ENCODE results near the gene HOXA5.

Gene HOXA5

DNA sequence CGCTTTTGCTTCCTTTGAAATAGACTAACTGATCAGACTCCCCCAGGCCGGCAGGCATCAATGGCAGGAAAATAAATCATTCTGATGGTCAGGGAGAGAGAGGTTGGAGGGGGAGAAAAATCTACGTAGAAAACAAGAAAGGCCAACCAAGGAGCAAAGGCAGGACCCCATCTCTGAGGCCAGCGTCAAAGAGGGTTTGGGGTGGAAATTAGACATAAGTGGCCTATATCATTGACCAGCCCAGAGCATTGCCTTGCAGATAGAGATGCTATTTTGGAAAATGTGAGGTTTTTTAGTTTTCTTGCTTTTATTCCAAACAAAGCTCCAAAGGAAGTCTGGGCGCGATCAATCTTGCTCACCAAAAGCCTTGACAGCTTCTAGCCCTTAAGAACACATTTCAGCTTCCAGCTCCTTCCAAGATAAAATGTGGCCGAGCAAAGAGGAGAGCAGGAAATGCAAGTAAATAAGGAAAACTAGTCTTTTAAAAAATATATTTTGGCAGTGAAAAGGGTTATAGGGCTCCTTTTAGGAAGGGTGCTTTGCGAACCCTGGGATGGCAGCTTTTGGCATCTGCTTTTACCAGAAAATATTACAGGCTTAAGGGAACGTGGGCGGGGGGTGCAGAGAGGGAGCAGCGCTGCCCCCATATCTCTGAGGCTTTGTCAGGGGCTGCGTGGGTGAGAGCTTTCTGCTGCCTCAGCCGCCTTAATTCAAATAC, 39.0 kb downstream of the HOXA5 start:
- DNase-seq, result no peak

- DNase-seq, result no peak
Observed at GRCh38 chr7:27103489-27104226, 39.8 kb downstream of the HOXA5 start.

- DNase-seq, result no peak
Observed at GRCh38 chr7:27102581-27103442, 40.7 kb downstream of the HOXA5 start, which contains the start of gene HOXA2. HOXA2 (minus strand) TSS chr7:27102683; CDS start chr7:27102500, 183 bp downstream.

DNA sequence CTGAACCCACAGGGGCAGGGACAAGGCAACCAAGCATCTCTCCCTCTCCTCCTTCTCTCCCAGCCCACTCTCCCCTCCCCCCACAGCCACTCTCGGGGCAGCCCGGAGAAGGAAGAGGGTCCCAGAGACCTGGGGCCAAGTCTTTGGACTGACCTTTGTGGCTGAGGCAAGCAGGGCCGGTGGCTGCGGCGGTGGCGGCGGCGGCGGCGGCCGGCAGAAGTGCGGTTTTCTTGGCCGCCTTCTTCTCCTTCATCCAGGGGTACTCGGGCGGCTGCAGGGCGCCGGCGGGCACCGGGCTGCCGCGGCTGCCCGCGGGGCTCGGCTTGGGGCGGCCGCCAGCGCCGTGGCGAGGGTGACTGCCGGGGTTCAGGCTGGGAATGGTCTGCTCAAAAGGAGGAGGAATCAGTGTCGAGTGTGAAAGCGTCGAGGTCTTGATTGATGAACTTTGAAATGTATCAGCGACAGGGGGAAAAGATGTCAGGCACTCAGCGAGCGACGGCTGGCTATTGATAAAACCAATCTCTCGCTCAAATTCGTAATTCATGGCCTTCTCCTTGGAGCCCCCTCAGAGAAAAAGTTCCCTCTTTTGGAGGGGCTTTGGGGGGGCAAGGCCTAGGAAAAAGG, 41.4 kb downstream of the HOXA5 start:
- DNase-seq, result no peak

DNA sequence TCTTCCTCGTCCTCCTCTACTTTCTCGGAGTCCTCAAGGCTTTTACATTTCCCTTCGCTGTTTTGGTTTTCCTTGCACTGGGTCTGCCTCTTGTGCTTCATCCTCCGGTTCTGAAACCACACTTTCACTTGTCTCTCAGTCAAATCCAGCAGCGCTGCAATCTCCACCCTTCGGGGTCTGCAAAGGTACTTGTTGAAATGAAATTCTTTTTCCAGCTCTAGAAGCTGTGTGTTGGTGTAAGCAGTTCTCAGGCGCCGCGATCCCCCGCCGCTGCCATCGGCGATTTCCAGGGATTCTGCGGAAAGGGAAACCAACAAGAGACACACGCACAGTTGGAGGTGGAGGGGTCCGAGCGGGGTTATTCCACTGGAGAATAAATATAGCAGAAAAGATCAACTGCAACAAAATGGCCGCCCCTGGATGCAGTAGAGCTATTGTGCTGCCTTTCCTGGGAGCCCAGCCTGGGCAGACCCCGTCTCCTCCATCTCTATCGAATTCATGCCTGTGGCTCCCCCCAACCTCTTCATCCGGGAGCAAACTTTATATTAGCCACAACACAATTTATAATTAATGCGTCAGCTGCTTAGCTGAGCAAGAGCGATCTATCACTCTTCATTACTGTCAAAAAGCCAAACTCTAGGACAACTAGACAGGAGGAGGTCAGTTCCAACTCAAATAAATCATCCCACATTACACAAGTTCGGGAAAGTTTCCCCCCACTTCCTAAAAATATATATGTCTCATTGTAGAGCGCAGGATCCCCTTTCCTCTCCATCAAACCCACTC, 42.1 kb downstream of the HOXA5 start:
- no peak for DNase-seq

DNA sequence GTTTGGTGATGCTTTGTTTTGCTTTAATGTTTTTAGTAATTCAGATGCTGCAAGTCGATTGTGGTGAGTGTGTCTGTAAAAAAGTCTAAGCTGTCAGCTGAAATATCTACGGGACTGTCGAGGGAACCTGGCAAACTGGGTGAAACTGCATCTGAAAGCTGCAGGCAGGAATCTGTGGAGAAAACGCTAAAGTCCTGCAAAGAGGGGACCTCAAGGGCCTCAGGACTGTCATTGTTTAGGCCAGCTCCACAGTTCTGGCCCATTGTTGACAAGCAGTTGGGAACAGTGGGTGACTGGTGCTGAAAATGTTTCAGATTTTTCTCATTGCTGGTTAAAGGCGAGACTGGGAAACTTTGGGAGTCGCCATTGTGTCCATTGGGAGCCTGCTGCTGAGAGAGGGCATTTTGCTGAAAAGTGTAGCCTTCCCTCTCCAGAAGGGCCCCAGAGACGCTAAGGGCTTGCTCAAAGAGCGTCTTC, 42.7 kb downstream of the HOXA5 start:
- DNase-seq, result no peak

- no peak for DNase-seq
Observed at GRCh38 chr7:27099453-27100370, 43.8 kb downstream of the HOXA5 start.

DNA sequence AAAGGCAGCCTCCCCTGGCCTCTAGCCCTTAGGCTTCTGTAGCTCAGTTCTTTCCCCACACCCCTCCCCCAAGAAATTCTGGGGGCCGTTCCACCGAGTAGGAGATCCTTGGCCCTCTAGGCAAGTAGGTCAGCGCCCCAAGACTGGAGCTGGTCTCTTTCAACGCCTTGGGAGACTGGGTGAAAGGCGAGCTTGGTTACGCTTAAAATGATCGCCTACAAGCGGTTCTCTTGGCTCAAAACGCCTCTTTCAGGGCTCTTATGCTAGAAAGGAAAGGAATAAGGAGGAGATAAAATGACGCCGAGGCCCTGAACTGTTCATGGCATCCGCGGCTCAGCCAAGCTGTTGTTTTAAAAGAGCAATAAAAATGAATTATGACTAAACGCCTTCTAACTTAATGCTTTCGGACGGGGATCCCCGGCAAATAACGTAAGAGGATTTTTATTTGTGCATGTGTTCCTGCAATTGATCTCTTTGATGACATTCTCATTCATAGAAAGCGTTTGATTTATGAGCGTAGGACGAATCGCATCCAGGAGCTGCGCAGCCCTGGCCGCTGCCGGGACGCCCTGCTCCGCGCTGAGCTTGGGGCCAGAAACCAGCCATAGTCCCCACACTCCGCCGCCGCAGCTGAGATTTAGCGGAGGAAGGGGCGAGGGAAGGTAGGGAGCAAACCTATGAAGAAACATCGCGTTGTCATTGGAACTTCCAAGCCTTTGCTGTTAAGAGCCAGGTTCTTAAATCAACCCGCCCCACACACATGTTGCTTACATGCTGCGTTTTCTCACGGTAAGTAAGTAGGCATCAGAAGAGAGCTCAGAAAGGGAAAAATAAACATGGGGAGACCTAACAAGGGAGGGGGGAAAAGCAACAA, 44.7 kb downstream of the HOXA5 start:
- DNase-seq, result peak in 1 of 2 experiments; percentile 77

DNA sequence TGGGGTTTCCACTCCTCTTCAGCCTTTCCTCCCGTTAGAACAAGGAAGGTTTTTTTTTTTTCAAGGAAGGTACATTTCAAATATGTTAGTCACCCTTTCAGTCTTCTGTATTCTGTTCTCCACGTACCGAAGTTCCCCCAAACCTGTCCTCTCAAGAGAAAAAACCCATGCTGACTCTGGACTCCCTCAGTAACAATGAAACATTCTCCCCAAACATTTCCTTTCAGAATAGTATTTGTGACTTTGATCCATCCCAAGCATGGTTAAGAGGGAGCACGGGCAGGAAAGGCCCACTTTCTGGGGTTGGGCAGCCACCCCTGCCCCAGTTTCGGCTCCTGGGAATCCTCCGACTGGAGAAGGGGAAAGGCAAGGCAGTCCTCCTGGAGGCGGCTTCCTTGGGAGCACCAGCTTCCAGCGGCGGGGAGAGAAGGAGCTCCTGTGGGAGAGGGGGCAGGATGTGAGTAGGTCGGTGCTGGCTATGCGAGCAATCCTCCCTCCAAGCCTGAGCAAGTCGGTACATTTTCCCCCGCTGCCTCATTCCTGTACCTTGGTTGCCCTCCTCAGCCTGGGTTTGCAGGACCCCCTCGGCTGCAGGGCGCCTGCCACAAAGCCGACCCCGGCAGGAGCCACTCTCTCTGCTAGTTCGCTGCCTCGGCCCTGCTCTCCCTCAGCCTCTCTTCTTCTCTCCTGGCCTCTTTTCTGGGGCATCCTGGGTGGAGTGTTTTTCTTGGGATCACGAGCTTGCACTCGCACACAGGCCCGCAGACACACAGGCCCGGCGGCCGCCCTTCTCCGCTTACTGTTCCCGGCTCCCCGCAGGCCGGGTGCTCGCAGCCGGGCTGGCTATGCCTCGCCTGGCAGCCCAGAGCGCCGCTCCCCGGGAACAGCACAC, 45.5 kb downstream of the HOXA5 start:
- peak in 1 of 2 experiments; percentile 28 for DNase-seq

DNA sequence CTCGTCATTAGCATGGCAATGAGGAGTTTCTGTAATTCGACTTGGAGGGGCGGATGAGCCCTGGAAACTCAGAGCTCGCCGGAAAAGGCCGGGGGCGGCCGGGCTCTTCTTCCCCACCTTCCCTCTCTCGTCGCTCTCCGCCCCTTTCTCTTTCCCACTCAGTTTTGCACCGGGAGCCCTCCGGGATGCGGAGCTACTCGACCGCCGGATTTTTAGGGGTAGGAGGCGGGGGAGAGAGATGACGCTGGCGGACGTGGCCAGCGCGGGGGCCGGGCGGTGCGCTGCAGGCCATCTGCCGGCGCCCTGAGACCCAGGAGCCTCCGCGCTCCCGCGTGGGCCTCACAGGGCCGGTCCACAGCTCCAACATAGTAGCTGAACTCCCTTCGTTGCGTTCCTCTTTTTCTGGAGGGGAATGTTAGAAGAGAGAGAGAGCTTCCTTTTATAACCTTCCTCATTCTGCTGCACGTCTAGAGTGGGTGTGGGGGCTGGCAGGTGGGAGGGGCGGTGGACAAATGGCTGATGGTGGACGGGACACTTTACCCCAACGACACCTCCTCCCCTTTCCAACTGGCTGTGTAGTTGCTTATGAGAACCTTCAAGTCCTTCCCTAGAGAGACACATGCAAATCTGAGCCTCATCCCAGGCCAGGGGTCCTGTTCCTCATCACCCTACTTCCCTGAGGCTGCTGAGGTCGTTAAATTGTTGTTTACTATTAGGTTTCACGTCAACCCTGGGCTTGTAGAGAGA, 46.5 kb downstream of the HOXA5 start:
- DNase-seq, result no peak

DNA sequence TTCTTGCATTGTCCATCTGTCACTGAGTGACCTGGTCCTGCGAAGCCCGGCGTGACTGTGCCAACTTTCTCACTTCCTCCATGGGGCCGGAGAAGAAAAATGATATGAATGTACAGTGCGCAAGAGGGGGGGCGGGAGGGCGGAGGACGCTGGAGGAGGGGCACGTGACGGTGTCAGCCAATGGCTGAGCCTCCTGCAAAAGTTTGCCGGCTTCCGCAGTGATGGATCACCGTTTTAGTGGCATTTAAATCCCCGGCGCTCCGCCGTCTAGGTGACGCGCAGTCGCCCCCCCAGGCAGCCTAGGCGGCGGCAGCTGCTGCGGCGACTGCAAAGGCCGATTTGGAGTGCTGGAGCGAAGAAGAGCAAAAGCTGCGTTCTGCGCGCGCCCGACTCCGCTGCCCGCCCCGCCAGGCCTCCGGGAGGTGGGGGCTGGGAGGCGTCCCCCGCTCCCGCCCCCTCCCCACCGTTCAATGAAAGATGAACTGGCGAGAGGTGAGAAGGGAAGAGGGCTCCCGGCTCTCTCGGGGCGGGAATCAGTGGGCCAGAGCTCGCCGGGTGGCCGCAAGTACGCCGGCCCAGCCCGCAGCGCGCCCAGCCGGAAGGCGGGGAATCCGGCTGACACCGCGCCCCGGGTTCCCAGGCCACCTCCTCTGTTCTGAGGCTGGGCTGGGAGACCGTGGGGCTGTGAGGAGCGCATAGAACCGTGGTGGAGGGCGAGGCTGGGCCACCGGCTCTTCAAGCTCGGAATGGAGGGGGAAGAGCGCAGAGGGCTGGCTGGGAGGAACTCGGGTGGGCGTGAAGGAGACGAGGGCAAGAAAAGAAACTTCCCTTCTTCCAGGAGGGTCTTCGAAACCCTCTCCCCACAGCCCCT, 47.3 kb downstream of the HOXA5 start, which contains the start of gene HOXA1:
TSS of gene HOXA1 (minus strand) at position 104 of the 871 bp plus-strand sequence. CDS start at position 16, 88 bp downstream.
- peak; percentile 70 to 87 for DNase-seq

DNA sequence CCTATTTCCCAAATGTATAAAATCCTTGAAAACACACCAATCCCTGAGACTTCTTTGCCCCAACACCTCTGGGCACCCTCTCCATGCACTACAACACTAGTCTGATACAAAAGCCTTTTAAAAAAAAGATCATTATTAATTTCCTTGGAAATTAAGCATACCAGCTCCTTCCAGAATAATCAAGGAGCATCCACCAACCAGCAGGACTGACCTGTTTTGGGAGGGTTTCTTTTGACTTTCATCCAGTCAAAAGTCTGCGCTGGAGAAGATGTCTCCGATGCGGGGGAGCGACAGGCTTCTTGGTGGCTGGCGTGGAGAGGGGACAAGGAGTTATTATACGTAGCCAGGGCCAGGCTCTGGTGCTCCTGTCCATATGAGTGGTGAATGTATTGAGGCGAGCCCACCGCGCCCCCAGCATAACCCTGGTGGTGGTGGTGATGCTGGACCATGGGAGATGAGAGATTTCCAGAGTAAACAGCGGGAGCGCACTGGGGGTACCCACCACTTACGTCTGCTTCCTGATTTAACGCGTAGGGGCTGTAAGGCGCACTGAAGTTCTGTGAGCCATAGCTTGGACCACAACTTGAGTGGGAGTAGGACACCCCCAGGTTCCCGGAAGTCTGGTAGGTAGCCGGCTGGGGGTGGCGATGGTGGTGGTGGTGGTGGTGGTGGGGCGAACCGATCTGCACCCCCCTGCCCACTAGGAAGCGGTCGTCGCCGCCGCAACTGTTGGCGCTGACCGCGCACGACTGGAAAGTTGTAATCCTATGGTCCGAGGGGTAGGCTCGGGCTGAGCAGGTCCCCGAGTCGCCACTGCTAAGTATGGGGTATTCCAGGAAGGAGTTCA, 48.2 kb downstream of the HOXA5 start:
- DNase-seq, result no peak

GRCh38 chr7:27094304-27095049, 49.0 kb downstream of the HOXA5 start:
- DNase-seq, result no peak

DNA sequence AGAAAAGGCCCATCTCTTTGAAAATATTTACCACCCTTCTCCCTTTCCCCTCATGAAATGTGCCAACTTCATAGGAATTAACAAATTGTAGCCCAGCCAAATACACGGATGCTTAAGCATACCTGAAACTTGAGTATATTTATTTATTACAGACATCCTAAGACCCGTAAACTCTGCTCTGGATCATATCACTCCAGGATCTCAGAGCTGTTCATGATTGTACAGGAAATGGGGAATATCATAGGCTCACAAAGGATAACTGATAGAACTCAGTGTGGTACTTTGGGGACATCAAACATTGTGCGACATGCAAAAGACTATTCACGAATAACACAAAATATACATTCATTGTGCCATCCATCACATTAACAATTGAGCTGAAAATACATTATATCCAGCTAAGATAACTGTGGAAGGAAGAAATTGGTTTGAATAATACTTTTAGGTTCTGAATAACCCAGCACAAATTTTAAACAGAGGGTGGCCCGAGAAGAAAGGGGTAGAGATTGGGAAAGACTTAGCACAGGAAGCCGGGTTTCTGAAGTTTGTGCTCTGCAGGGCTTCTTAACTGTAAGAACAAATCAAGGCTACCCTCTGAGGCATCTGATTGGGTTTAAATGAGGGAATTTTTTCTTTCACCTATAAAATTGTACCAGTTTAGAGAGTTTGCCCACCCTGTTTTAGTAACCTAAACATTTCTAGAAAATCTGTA, 50.1 kb downstream of the HOXA5 start:
- no peak for DNase-seq

GRCh38 chr7:27092819-27093110, 50.7 kb downstream of the HOXA5 start:
- no peak for DNase-seq

Measured in NCI-H187 (cell line).